T-helper 2 cell treated with Interferon-gamma antibody and Interleukin-4, amounts not matched to agents 5 μg/mL and 100 μg/mL, for 36 hours (primary cell): ENCODE measurements around the gene LAGE3.
"Not testable (repeated sequence)": the region's sequence is repeated elsewhere in the genome, so short reads cannot be mapped to it uniquely, and the experiment has no call there.

ENCODE experiments used
- DNase-seq: peaks from one replicate; pipeline ENCODE4 v3.0.0; 2021; ENCODE audit warnings: low spot score
- H3K27ac Mint-ChIP-seq: one replicate; pipeline ENCODE4 v1.8.0; 2021; ENCODE audit warnings: mild to moderate bottlenecking, mixed read lengths
- H3K27me3 Mint-ChIP-seq: one replicate; pipeline ENCODE4 v1.8.0; 2021; ENCODE audit warnings: low read depth, mixed read lengths
- H3K36me3 Mint-ChIP-seq: one replicate; pipeline ENCODE4 v1.8.0; 2021; ENCODE audit warnings: low read depth, mixed read lengths
- H3K4me1 Mint-ChIP-seq: one replicate; pipeline ENCODE4 v1.8.0; 2021; ENCODE audit warnings: low read depth, mixed read lengths
- H3K4me3 Mint-ChIP-seq: one replicate; pipeline ENCODE4 v1.8.0; 2022; ENCODE audit warnings: mild to moderate bottlenecking, moderate library complexity, mixed read lengths
- H3K9me3 Mint-ChIP-seq: one replicate; pipeline ENCODE4 v1.8.0; 2021; ENCODE audit warnings: mixed read lengths

LAGE3 gene

DNA sequence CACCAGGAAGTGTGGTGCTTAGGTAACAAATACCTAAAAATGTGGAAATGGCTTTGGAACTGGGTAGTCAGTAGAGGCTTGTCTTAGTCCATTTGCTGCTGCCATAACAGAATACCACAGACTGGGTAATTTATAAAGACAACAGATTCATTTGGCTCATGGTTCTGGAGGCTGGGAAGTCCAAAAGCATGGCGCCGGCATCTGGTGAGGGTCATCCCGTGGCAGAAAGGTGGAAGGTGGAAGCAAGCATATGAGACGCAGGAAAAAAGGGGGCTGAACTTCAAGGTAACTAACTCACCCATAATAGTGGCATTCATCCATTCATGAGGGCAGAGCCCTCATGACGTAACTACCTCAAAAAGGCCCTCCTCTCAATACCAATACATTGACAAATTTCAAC lies 30.4 kb upstream of the LAGE3 start:
- no peak for DNase-seq
- Mint-ChIP-seq H3K27me3 (no peaks in the 10 kb centered on the region), H3K36me3 (peaks cover 29% of the 10 kb centered on the region), H3K27ac (no peak overlapping the region), H3K4me3 (no peak overlapping the region), H3K9me3 (no peaks in the 10 kb centered on the region), H3K4me1 (peaks cover 13% of the 10 kb centered on the region)

DNA sequence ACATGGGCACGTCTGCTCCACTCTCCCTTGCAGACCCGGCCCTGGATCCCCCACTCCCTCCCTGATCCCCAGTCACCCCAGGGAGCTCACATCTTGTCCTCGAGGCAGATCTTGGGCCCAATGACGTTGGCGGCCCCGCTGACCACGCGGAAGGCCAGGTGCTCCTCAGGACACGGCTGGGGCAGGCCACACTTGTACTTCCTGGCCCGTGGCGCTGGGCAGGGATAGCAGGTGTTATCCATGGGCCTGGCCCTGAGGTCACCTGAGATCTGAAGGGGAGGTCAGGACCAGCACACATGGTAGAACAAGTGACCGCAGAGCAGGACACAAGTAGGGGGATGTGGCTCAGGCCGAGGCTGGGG lies 29.3 kb upstream of the LAGE3 start:
- Mint-ChIP-seq H3K4me1 (peaks cover 9% of the 10 kb centered on the region), H3K36me3 (peaks cover 24% of the 10 kb centered on the region), H3K4me3 (no peak overlapping the region), H3K27me3 (no peaks in the 10 kb centered on the region), H3K9me3 (no peaks in the 10 kb centered on the region), H3K27ac (no peak overlapping the region)
- no peak for DNase-seq

DNA sequence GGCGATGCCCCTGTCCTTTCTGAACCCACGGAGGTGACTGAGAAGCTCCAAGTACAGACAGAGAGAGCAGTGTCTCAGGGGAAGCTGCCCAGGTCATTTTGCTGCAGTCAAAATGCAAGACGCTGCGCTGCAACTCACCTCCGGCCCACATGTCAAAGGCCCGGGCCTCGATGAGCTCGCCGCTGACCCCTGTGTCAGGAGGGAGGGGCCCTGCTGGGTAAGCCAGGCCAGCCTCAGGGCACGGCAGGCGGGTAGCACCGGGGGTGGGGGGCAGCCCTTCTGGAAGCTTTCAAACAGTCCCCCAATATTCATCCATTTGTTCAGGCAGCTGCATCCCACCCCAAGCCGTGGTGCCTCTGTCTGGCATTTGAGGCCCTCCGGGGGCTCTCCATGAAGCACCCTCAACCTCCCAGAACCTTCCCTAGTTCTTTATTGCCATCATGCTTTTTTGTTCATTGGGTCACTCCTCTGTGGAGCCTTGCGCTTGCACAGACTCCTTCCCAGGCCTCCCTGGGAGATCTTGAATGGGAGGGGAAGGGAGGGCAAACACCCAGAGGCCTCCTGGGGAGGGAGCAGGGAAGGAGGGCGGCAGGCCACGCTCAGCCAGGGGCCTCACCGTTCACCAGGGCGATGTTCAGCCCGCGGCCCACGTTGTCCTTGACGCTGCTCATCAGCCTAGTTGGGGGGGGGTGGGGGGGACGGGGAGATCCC lies 28.7 kb upstream of the LAGE3 start:
- Mint-ChIP-seq H3K27me3 (no peaks in the 10 kb centered on the region), H3K9me3 (no peaks in the 10 kb centered on the region), H3K27ac (no peak overlapping the region), H3K36me3 (peaks cover 24% of the 10 kb centered on the region), H3K4me1 (peaks cover 9% of the 10 kb centered on the region), H3K4me3 (no peak overlapping the region)
- no peak for DNase-seq

DNA sequence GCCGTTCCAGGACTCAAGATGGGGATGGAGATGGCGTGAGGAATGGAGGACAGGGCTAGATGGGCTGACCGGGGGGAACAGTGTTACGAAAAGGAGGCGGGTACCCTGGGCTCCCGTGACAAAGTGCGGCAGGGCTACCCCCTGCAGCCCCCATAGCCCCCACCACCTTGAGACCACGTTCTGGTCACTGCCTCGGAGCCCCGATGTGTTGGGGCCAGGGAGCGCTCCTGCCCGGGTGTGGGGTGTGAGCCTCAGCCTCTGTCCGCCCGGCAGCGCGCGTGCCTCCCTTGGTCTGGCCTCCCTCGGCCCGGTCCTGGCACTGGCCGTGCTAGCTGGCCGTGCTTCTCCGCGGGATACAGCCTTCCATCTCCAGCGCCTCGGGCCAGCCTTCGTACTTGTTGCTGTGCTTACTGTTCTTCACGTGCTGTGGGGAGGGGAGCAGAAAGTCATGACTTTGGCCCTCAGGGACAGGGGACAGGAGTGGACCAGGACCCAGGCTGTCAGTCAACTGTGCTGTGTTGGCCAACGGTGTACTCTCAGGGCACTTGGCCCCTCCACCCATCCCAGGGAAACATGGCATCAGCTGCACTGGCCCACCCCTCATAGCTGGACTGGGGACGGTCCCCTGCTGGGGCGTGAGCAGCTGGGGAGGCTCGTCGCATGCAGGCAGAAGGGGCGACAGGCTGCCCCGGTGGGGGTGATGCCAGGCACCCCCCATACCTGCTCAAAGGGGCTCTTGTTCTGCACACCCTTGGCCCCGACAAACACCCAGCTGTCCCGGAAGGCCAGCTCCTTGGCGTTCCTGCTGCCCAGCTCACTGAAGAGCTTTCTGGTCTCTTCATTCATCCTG lies 27.6 kb upstream of the LAGE3 start:
- DNase-seq, result no peak
- H3K27ac Mint-ChIP-seq, result no peak overlapping the region
- no peaks in the 10 kb centered on the region for H3K27me3 Mint-ChIP-seq
- peaks cover 24% of the 10 kb centered on the region for H3K36me3 Mint-ChIP-seq
- no peaks in the 10 kb centered on the region for H3K9me3 Mint-ChIP-seq
- H3K4me3 Mint-ChIP-seq, result no peak overlapping the region
- H3K4me1 Mint-ChIP-seq, result peaks cover 7% of the 10 kb centered on the region

DNA sequence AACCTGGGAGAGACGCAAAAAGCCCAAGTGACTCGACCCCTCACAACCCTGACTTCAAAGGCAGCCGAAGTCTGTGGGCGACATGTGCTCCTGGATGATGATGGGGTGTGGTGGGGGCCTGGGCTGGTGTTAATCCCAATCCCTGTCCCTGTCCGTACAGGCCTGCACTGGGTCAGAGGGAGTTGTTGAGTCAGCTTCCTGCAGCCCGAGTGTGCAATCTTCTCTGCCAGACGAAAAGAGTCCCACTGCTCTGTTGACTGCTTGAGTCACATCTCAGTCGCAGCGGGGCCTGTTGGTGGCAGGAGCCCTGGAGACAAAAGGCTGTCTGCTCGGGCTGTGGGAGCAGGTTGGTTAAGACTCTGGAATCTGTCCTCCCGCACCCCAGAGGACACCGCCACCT lies 26.7 kb upstream of the LAGE3 start:
- Mint-ChIP-seq H3K4me3 (no peak overlapping the region), H3K9me3 (no peaks in the 10 kb centered on the region), H3K27ac (no peak overlapping the region), H3K27me3 (no peaks in the 10 kb centered on the region), H3K36me3 (peaks cover 18% of the 10 kb centered on the region), H3K4me1 (no peaks in the 10 kb centered on the region)
- no peak for DNase-seq

DNA sequence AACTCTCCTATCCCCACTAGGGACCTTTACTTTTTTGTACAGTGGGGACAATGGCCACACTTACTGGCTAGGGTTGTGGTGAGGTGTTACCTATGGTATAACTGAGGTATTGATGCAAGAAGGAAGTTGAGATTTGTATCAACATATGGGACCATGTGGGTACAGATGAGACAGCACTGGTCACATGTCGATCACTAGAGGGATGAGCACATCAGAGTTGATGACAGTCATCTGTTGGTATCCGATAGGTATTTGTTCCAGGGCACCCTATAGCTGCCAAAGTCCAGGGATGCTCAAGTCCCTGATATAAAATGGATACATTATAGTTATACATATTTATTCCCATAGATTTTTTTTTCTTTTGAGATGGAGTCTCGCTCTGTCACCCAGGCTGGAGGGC lies 23.9 kb upstream of the LAGE3 start:
- Mint-ChIP-seq H3K4me1 (no peaks in the 10 kb centered on the region), H3K9me3 (no peaks in the 10 kb centered on the region), H3K27me3 (peaks cover 2% of the 10 kb centered on the region), H3K27ac (no peak overlapping the region), H3K4me3 (no peak overlapping the region), H3K36me3 (peaks cover 5% of the 10 kb centered on the region)
- no peak for DNase-seq

DNA sequence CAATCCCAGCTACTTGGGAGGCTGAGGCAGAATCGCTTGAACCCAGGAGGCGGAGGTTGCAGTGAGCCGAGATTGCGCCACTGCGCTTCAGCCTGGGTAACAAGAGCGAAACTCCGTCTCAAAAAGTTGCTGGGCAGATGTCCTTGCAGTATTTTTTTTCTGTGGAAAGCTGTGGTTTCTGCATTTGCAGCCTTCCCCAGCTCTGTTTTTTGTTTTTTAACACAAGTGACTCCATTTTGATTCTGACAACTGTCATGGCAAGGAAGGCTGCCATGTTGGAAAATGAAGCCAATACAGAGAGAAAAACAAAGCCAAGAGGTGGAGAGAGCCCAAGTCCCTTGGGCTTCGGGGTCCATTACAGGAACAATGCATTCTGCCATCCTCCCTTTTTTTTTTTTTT lies 23.0 kb upstream of the LAGE3 start:
- no peak for DNase-seq
- no peak overlapping the region for H3K27ac Mint-ChIP-seq
- H3K36me3 Mint-ChIP-seq, result peaks cover 3% of the 10 kb centered on the region
- H3K4me1 Mint-ChIP-seq, result no peaks in the 10 kb centered on the region
- peaks cover 2% of the 10 kb centered on the region for H3K27me3 Mint-ChIP-seq
- no peak overlapping the region for H3K4me3 Mint-ChIP-seq
- H3K9me3 Mint-ChIP-seq, result no peaks in the 10 kb centered on the region

DNA sequence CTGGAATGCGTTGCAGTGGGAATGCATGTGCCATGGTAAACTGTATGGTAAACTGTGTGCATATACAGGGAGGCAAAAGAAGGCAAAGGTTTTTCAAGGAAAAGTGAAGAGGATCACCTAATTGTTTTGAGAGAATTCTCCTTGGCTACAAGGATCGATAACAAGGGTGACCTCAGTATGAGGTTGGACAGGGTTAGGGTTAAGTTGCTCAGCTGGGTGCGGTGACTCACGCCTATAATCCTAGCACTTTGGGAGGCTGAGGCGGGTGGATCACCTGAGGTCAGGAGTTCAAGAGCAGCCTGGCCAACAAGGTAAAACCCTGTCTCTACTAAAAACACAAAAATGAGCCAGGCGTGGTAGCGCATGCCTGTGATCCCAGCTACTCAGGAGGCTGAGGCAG lies 22.3 kb upstream of the LAGE3 start:
- not testable (repeated sequence) for H3K27ac Mint-ChIP-seq, H3K9me3 Mint-ChIP-seq, H3K36me3 Mint-ChIP-seq, H3K4me1 Mint-ChIP-seq, DNase-seq, H3K27me3 Mint-ChIP-seq, H3K4me3 Mint-ChIP-seq

DNA sequence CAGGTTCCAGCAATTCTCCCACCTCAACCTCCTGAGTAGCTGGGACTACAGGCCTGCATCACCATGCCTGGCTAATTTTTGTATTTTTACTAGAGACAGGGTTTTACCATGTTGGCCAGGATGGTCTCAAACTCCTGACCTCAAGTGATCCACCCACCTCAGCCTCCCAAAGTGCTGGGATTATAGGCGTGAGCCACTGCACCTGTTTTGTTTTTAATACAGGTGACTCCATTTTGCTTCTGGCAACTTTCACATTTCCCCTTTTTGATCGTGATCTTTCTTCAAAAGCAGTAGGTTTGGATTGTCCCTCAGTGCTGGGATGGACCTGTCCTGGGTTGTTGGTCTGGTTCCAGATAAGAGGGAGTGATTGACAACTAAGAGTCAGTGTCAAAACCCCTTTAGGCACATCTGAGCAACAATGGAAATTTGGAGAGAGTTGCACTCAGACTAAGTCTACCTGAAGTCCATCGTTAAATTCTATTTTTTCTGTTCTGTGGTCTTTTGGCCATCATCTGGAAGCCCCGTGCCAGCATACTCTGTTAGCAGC lies 17.6 kb upstream of the LAGE3 start:
- H3K4me1 Mint-ChIP-seq, H3K4me3 Mint-ChIP-seq, H3K27ac Mint-ChIP-seq, DNase-seq, H3K27me3 Mint-ChIP-seq, H3K36me3 Mint-ChIP-seq, H3K9me3 Mint-ChIP-seq: not testable (repeated sequence)

DNA sequence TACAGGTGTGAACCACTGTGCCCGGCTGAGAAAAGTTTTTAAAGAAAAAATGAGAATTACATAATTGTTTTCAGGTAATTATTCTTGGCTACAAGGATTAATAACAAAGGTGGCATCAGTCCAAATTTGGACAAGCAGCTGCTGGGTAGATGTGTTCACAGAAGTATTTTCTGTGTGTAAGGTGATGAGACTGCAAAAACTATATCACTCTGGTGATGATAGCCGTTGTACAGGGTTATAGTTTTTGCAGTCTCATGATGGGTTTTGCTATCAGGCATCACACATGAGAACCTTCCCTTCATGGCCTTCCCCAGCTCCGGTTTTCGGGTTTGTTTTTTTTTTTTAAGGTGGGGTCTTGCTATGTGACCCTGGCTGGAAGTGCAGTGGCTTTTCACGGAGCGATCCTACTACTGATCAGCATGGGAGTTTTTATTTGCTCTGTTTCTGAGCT lies 16.4 kb upstream of the LAGE3 start:
- Mint-ChIP-seq H3K4me1 (no peaks in the 10 kb centered on the region), H3K36me3 (no peaks in the 10 kb centered on the region), H3K9me3 (no peaks in the 10 kb centered on the region), H3K4me3 (no peak overlapping the region), H3K27ac (no peak overlapping the region), H3K27me3 (peaks cover 2% of the 10 kb centered on the region)
- no peak for DNase-seq

DNA sequence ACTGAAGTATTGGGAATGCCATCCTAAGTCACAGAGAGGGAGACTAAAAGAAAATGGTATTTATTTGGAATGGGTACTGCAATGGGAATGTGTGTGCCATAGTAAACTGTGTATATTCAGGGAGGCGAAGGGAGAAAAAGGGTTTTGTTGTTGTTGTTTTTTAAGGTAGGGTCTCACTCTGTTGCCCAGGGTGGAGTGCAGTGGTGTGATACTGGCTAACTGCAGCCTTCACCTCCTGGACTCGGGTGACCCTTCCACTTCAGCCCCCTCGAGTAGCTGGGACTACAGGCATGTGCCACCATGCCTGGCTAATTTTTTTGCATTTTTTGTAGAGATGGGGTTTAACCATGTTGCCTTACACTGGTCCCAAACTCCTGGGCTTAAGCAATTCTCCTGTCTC lies 15.6 kb upstream of the LAGE3 start:
- H3K27me3 Mint-ChIP-seq, result peaks cover 2% of the 10 kb centered on the region
- no peaks in the 10 kb centered on the region for H3K9me3 Mint-ChIP-seq
- H3K4me3 Mint-ChIP-seq, result no peak overlapping the region
- peaks cover under 1% of the 10 kb centered on the region for H3K4me1 Mint-ChIP-seq
- no peaks in the 10 kb centered on the region for H3K36me3 Mint-ChIP-seq
- H3K27ac Mint-ChIP-seq, result no peak overlapping the region
- DNase-seq, result no peak

DNA sequence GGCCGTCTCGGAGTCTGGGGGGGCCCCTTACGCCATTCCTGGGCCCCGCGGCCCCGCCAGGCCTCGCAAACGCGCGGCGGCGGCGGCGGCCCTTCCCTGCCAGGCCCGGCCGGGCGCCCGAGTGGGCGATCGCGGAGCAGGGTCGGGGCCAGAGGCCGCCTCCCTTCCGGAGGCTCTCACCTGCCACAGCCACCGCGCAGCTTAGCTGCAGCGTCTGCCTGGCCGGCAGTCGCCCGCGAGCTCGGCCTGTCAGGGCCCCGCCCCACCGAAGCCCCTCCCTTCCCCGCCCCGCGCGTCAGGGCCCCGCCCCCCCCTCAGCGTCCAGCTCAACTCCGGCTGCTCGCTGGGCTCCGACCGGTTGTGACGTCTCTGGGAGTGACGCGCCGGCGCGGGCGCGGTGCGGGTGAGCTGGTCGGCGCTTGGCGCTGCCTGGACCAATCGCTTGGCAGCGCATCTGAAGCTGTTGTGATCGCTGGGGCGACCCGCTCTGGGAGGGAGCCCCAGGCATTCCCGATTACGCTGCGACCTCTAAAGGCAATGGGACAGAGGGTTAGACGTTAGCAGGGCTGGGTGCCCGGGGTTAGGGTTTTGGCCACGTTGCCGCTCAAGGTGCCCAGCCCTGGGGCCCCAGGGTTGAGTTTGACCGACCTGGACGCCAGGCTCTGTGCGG lies 11.5 kb upstream of the LAGE3 start, which contains the start of gene SLC10A3:
Gene SLC10A3 (minus strand): TSS at position 216 of the 670 bp plus-strand sequence. CDS start 1,689 bp downstream, outside the sequence.
- Mint-ChIP-seq H3K4me1 (peaks cover 7% of the 10 kb centered on the region), H3K4me3 (peak within 1 kb of the TSS; percentile 94), H3K27me3 (no peaks in the 10 kb centered on the region), H3K27ac (peak within 1 kb of the TSS; percentile 96), H3K36me3 (peaks cover 5% of the 10 kb centered on the region), H3K9me3 (no peaks in the 10 kb centered on the region)
- DNase-seq, result peak; percentile 90

DNA sequence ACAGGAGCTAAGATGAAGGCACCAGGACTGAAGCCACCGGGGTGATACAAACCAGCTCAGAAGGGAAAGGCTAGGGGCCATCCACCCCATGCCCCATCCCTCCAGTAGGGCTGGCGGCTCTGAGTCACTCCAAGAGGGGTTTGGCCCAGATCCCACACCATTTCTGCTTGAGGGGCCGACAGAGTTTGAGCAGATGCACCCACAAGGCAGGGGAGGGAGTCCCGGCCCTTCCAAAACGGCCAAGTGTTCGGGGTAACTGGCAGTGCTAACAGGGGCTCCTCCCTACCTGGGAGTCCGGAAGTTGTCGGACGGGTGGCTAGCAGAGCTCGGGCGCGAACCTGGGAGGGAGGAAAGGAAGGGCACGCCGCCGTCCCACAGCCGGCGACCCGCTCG lies 10.9 kb upstream of the LAGE3 start:
- no peaks in the 10 kb centered on the region for H3K27me3 Mint-ChIP-seq
- H3K27ac Mint-ChIP-seq, result peak overlapping the region; percentile 88
- peak overlapping the region; percentile 94 for H3K4me3 Mint-ChIP-seq
- H3K36me3 Mint-ChIP-seq, result peaks cover 5% of the 10 kb centered on the region
- DNase-seq, result no peak
- H3K4me1 Mint-ChIP-seq, result peaks cover 7% of the 10 kb centered on the region
- no peaks in the 10 kb centered on the region for H3K9me3 Mint-ChIP-seq

DNA sequence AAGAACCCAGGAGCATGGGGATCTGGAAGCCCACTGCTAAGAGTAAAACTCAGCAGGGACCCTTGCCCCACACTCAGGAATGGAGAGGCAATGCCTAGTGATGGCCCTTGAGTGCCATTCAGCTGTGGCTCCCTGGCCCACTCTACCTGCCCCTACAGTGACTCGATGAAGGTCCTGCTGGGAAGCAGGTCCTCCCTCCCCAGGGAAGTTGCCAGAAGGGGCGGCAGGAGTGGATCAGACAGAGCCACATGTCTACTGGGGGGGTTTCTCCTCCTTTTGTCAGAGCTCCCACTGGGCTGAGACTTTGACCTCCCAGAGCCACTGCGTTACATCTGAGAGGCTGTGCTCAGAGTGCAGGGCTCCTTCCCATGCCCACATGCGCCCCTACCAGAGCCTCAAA lies 10.1 kb upstream of the LAGE3 start:
- H3K9me3 Mint-ChIP-seq, result no peaks in the 10 kb centered on the region
- peak overlapping the region; percentile 94 for H3K4me3 Mint-ChIP-seq
- H3K36me3 Mint-ChIP-seq, result peaks cover 11% of the 10 kb centered on the region
- H3K27me3 Mint-ChIP-seq, result no peaks in the 10 kb centered on the region
- H3K27ac Mint-ChIP-seq, result peak overlapping the region; percentile 88
- H3K4me1 Mint-ChIP-seq, result peaks cover 9% of the 10 kb centered on the region
- no peak for DNase-seq
